GM12873 (cell line): ENCODE data around the gene GTF3C6.

Experiments used
- CTCF ChIP-seq: IDR thresholded peaks from 2 replicates; pipeline ENCODE4 v1.5.1; 2012; ENCODE audit warnings: low read depth, mild to moderate bottlenecking, moderate library complexity, low read length, control low read depth; ENCODE audit not compliant: insufficient read depth; ENCODE audit errors: missing control alignments

Gene GTF3C6

GRCh38 chr6:110958329-110959192 is at the start of gene GTF3C6:
Gene GTF3C6 (plus strand): TSS chr6:110958706. CDS start chr6:110958770, 64 bp downstream.
- TF ChIP-seq CTCF, result no peak

- no peak for TF ChIP-seq CTCF
Observed at GRCh38 chr6:110930781-110931180, 27.7 kb upstream of the GTF3C6 start.

GRCh38 chr6:110933912-110934311 is 24.6 kb upstream of the GTF3C6 start:
- TF ChIP-seq CTCF, result no peak

GRCh38 chr6:110934381-110934898 is 24.1 kb upstream of the GTF3C6 start:
- no peak for TF ChIP-seq CTCF

- TF ChIP-seq CTCF, result no peak
Observed at GRCh38 chr6:110935171-110935570, 23.3 kb upstream of the GTF3C6 start.

- no peak for TF ChIP-seq CTCF
Observed at GRCh38 chr6:110938171-110938570, 20.3 kb upstream of the GTF3C6 start.

- no peak for TF ChIP-seq CTCF
Observed at GRCh38 chr6:110939429-110940200, 18.9 kb upstream of the GTF3C6 start.
